Esophagus muscularis mucosa (tissue), 3 donors: Measurements from ENCODE around the gene PDE4D.

Source experiments
- CTCF ChIP-seq, 3 experiments: fragments of 200-600 bp in 2 of 3; fragments of 450-650 bp in 1 of 3; sonication (generic) in 2 of 3; IDR thresholded peaks; one replicate each; pipeline ENCODE4 v1.5.1; 2017 to 2019; ENCODE audit warnings: antibody characterized with exemption in 3 of 3, mild to moderate bottlenecking in 2 of 3, moderate library complexity in 1 of 3
- POLR2A ChIP-seq: fragments of 450-650 bp; IDR thresholded peaks from one replicate; pipeline ENCODE4 v1.6.1; 2017; ENCODE audit warnings: antibody characterized with exemption, moderate library complexity, mild to moderate bottlenecking, low read depth

- TF ChIP-seq CTCF (IDR thresholded peaks at IDR 0.05) (no peak), POLR2A (no peak)
These were observed 396.3 kb downstream of the PDE4D start for GRCh38 chr5:59497207-59497606.
